ENCODE data around the gene PIM3.

Gene PIM3

DNA sequence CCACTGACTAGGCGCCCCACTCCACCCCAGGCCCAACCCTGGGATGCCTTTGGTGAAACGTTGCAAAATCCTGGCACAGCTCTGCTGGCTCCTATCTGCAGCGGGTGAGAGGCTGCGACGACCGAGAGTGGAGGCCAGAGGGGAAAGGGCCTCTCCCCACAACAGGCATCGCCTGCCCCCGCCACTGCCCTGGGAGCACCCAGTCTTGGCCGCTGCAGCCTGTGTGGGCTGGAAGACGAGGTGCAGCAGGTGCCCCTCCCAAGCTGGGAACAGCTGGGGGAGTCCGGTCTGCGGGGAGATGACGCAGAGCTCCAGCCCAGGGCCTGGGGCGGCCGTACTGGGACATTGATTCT, 4.2 kb upstream of the PIM3 start:
- DNase-seq (ENCODE audit: low read depth): no peak

GRCh38 chr22:49956914-49957825, 3.4 kb upstream of the PIM3 start:
- DNase-seq (ENCODE audit: low read depth): no peak

DNA sequence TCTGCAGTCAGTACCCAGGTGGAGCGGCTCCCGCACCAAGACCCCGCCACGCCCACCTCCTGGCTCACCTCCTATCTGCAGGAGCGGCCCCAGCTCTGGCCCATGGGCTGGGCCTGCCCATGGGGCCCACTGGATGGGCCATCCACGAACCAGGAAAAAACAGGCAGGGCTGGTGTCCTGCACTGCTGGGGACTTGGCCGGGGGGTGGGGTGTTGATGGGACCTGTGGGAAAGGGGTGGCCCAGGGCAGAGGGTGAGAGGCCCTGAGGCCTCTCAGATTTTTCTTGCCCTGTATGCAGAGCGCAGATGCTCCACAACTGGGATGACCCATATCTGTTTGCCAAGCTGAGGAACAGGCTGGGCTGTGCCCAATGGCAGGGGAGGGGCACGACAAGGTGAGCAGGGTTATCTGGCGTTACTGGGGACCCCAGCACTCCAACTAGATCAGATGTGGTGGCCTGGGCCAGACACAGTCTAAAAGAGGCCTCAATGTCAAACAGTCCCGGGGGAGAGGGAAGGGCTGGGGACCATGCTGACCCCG, 2.7 kb upstream of the PIM3 start:
- DNase-seq (ENCODE audit: low read depth): no peak

DNA sequence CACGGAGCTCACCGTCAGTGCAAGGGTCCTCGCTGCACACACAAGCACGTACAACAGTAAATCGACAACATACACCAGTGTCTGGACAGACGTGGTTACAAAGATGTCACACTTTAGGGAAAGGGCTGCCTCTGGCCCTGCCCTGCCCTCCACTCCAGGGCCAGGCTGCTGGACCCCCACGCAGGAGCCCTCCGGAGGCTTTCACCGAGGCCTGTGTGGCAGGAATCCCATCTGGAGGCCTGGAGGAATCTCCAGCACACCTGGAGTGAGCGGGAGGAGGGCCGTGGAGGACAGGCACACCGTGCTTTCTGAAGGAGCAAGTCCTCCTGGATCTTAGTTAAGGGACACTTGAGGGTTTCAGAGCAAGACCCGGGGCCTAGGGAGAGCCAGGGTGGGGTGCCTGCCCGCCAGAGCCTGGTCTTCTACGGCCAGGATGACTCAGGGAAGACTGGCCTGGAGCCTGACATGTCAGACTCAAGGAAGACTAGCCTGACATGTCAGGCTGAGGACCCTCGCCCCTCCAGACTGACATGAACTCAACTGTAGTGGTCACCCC, 2.1 kb upstream of the PIM3 start:
- no peak for DNase-seq (ENCODE audit: low read depth)

DNA sequence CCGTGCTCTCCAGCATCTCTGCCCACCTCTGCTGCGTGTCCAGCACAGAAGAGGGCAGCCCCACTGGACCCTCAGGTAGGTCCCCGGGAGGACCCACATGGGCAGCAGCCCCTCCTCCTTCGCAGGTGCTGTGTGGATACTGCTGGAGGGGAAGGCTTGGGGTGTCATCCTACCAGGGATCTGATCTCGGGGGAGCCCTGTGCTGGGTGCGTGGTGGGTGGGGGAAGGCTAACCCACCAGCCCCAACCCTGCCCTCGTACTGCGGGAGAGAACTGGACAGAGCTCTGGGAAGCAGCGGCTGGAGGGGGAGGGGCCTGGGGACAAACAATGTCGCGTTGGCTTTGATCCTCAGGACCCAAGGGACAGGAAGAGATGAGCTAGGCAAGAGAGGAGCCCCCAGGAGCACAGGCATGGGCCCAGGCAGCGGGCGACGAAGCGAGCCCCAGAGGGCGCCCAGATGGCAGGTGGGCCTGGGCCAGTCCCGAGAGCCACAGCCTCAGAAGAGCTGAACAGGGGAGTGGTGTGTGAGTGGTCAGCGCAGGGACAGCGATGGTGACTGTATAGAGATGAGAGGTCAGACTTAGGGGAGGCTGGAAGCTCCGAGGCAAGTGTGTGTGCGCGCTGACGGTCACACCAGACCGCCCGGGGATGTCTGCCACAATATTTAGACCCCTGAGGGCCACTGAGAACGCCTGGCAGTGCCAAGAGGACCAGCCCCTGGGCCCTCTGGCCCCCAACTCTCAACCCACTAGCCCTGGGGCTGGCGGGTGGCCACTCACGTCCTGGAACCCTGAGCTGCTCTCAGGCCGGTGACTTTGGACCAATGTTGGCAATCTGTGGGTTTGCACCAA, 1.4 kb upstream of the PIM3 start:
- no peak for DNase-seq (ENCODE audit: low read depth)

DNA sequence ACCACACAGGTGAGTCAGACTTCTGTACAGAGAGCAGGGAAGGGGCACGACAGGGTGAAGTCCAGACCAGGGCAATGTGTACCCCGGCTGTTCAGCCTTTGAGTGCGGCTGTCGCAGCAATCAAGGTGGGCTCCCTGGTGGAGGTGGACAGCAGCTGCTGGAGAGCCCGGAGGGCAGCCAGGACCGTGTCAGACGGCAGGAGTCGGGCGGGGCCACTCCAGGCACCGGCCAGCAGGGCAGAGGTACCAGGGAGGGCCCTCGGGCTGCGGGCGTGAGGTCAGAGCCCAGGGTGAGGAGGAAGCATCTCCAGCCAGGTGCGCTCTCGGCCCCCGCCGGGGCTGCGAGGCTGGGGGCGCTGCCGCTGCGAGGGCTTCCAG, 802 bp upstream of the PIM3 start:
- no peak for DNase-seq (ENCODE audit: low read depth)

DNA sequence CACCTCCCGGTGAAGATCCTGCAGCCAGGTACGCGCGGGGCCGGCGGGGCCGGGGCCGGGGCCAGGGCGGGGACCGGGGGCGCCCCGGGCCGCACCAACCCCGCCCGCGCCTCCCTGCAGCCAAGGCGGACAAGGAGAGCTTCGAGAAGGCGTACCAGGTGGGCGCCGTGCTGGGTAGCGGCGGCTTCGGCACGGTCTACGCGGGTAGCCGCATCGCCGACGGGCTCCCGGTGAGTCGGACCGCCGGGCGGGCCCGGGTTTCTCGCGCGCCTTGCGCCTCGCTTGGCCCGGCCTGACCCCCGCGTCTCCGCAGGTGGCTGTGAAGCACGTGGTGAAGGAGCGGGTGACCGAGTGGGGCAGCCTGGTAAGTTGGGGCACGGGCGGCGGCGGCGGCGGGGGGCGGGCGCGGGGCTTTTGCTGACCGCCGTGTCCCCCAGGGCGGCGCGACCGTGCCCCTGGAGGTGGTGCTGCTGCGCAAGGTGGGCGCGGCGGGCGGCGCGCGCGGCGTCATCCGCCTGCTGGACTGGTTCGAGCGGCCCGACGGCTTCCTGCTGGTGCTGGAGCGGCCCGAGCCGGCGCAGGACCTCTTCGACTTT, 531 bp downstream of the PIM3 start:
- DNase-seq (ENCODE audit: low read depth): no peak

DNA sequence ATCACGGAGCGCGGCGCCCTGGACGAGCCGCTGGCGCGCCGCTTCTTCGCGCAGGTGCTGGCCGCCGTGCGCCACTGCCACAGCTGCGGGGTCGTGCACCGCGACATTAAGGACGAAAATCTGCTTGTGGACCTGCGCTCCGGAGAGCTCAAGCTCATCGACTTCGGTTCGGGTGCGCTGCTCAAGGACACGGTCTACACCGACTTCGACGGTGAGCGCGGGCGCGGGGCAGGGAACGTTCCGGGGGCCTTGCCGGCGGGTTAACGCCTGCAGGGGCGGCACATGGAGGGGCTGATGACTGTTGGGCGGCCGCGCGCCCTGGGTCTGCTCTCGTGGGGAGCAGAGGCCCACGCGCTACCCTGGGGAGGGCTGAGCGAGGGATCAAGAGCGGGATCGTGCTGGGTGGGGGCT, 1.0 kb downstream of the PIM3 start:
- DNase-seq (ENCODE audit: low read depth): no peak

GRCh38 chr22:49962012-49962750, 1.6 kb downstream of the PIM3 start:
- peak; percentile 68 for DNase-seq (ENCODE audit: low read depth)

- no peak for DNase-seq (ENCODE audit: low read depth)
Measured at GRCh38 chr22:49962751-49963646, 2.4 kb downstream of the PIM3 start.

DNA sequence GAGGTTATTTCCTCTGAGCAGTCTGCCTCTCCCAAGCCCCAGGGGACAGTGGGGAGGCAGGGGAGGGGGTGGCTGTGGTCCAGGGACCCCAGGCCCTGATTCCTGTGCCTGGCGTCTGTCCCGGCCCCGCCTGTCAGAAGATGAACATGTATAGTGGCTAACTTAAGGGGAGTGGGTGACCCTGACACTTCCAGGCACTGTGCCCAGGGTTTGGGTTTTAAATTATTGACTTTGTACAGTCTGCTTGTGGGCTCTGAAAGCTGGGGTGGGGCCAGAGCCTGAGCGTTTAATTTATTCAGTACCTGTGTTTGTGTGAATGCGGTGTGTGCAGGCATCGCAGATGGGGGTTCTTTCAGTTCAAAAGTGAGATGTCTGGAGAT, 3.1 kb downstream of the PIM3 start:
- DNase-seq (ENCODE audit: low read depth): no peak

- DNase-seq (ENCODE audit: low read depth): no peak
Measured at GRCh38 chr22:49964136-49965090, 3.8 kb downstream of the PIM3 start.

DNA sequence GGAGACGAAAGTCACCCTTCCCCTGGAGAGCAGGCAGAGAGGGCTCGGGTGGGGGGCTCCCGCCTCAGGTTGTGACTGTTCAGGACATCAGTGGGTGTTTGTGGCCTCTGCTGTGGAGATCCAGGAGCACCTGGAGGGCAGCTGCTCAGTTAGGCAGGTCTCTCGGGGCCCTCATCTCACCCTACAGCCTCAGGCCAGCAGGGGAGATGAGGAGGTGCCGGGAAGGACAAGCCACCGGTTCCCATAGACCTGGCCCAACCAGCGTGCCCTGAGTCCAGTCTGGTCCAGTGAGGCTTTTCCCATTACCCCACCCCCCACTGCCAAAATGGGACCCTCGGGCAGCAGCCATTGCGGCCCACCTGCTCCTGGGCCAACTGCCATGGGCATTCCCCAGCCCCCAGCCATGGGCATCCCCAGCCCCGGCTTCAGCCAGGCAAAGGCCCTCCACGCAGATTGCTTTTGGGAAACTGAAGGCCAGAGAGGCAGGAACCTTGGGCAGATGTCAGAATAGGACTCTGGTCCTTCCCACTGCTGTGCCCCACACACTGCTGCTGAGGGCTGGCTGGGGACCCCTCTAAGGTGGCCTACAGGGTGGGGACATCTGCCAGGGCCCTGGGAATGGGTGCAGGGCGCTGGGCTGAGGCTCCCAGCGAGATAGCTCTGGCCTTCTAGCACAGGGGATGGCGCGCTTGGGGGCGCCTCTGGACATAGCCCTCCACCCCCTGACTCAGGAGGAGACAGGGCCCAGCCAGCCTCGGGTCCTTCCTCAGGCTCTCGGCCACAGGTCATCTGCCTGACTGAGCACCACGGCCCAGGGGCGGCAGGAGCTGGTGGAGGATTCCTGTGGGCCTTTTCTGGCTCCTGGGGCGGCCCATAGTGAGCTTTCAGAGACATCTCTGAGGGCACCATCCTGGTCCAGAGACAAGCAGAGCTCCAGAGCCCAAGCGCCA, 4.8 kb downstream of the PIM3 start:
- no peak for DNase-seq (ENCODE audit: low read depth)

- no peak for DNase-seq (ENCODE audit: low read depth)
Measured at GRCh38 chr22:49966041-49966773, 5.6 kb downstream of the PIM3 start.

DNA sequence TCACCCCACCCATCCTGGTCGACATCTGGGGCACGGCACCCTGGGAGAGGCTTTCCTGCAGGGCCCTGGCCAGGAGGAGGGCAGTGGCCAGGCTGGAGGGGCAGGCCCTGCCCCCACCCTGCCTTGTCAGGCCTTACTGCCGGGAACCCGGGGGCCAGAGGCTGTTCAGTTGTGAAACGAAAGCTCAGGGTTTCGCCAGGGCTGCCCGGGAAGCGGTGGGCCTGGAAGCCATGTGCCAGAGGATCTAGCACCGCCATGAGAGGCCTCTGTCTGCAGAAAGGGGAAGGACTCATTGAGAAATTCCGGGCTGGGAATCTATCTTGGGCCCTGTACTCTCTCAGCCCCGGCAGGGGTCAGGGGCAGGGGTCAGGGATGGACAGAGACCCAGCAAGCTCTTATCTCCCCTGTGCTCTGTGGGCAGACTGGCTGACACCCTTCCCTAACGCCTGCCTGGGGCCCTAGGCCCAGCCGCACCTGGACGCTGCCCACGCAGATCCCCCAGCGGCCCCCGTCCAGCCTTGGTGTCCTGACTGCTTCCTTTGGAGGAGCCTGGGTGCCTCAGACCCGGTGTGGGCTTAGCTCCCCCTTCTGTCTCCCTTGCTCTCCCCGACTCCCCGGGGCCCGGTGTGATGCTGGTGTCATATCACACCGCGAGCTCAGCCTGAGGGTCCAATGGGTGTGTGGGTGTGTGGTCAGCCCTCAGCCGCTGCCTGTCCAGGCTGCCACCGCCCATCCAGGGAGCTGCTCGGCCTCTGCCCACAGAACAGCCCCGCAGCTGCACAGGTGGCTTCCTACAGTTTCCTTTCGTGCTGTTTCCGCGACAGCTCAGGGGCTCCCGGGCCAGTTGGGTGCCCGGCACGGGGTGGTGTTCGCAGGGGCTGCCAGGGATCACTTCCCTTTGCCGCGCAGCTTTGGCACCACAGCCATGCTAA, 6.5 kb downstream of the PIM3 start:
- no peak for DNase-seq (ENCODE audit: low read depth)

GRCh38 chr22:49967706-49968208, 7.2 kb downstream of the PIM3 start:
- no peak for DNase-seq (ENCODE audit: low read depth)
